Activated CD8-positive, alpha-beta T cell treated with anti-CD3 and anti-CD28 coated beads for 36 hours (primary cell): ENCODE measurements around the gene PLS3. TPM values are rescaled to one million over a fixed set of nuclear protein-coding genes. Genes with fewer than 3 reads are reported as not detected.

Source experiments
- ATAC-seq: fragments of 200-7000 bp; cut with Tn5 transposase; one replicate; pipeline ENCODE4 v1.10.0; 2021; ENCODE audit warnings: mild to moderate bottlenecking, moderate library complexity
- CTCF ChIA-PET: fragments of 350-600 bp; sonication (Branson Sonifier 250); formaldehyde crosslinking; loops from one replicate; lab custom pipeline; 2021; ENCODE audit warnings: antibody characterized with exemption; lab: Charles Lee
- POLR2A ChIA-PET: fragments of 350-600 bp; sonication (Branson Sonifier 250); formaldehyde crosslinking; loops from one replicate; lab custom pipeline; 2021; ENCODE audit warnings: antibody characterized with exemption; lab: Charles Lee
- DNase-seq: peaks from one replicate; pipeline ENCODE4 v3.0.0-alpha.2; 2020
- H3K27ac Mint-ChIP-seq: one replicate; pipeline ENCODE4 v1.8.0; 2021; ENCODE audit warnings: mild to moderate bottlenecking, mixed read lengths
- H3K27me3 Mint-ChIP-seq: one replicate; pipeline ENCODE4 v1.8.0; 2021; ENCODE audit warnings: mixed read lengths
- H3K36me3 Mint-ChIP-seq: one replicate; pipeline ENCODE4 v1.8.0; 2021; ENCODE audit warnings: low read depth, mixed read lengths
- H3K4me1 Mint-ChIP-seq: one replicate; pipeline ENCODE4 v1.8.0; 2021; ENCODE audit warnings: low read depth, mixed read lengths
- H3K4me3 Mint-ChIP-seq: one replicate; pipeline ENCODE4 v1.8.0; 2021; ENCODE audit warnings: mild to moderate bottlenecking, moderate library complexity, mixed read lengths
- H3K9me3 Mint-ChIP-seq: one replicate; pipeline ENCODE4 v1.8.0; 2021; ENCODE audit warnings: mixed read lengths
- intact Hi-C: fragments of 100-400 bp; cut with micrococcal nuclease; formaldehyde crosslinking; loops from one replicate; pipeline ENCODE4 v1.10.0; 2022
- total RNA-seq, 2 experiments: library from RNA; stranded (reverse); gene quantifications; one replicate each; pipeline ENCODE4 v1.2.3, GENCODE V29; 2021
- TF ChIP-seq, protein P1 (sequence below): fragments of 200-600 bp; IDR thresholded peaks from one replicate; pipeline ENCODE4 v1.8.0; 2022; ENCODE audit warnings: antibody characterized with exemption, mild to moderate bottlenecking

The PLS3 gene
- total RNA-seq, 2 experiments from 2014 or later, result 2.0 to 2.2 TPM

DNA sequence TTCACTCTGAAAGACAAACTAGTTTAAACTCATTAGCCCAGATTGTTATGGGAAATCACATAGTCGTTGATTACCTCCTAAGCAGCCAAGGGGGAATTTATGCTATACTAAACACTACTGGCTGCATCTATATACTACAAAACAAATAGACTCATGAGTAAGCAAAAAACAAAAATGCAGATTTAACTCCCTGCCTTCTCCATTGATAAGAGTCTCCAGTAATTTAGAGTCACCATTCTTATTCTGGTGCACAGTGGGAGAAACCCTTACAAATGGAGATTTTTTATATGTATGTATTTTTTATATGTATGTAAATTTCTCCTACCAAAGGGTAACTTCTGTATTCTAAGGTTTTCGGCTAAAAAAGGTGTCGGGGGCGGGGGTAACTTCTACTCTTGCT is 126.6 kb downstream of the PLS3 start:
- Mint-ChIP-seq H3K27me3 (no peaks in the 10 kb centered on the region), H3K9me3 (no peaks in the 10 kb centered on the region), H3K27ac (no peak overlapping the region), H3K4me3 (no peak overlapping the region), H3K4me1 (no peaks in the 10 kb centered on the region), H3K36me3 (no peaks in the 10 kb centered on the region)
- TF ChIP-seq, protein P1, sequence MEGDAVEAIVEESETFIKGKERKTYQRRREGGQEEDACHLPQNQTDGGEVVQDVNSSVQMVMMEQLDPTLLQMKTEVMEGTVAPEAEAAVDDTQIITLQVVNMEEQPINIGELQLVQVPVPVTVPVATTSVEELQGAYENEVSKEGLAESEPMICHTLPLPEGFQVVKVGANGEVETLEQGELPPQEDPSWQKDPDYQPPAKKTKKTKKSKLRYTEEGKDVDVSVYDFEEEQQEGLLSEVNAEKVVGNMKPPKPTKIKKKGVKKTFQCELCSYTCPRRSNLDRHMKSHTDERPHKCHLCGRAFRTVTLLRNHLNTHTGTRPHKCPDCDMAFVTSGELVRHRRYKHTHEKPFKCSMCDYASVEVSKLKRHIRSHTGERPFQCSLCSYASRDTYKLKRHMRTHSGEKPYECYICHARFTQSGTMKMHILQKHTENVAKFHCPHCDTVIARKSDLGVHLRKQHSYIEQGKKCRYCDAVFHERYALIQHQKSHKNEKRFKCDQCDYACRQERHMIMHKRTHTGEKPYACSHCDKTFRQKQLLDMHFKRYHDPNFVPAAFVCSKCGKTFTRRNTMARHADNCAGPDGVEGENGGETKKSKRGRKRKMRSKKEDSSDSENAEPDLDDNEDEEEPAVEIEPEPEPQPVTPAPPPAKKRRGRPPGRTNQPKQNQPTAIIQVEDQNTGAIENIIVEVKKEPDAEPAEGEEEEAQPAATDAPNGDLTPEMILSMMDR, result no peak
- DNase-seq, result no peak
- ChIA-PET POLR2A (no interaction called here), CTCF (no interaction called here)
- ATAC-seq, result no peak
- intact Hi-C loops, result no loop called here

DNA sequence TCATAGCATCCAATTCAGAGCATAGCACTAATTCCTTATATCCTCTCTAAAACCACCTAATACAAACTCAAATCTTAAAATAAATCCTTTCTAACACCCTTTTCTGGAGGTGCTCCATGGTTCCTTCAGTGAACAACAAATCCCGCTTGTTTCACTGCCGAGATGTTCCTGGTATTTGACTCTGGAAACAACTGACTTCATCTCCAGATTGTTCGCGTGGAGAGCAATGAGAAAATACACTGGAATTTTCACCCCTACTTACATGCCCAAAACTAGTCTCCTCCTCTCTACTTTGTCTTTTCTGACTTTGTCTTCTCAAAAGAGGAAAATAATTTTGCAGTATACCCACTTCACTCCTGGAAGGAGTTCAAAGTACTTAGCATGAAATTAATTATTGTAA is 129.0 kb downstream of the PLS3 start:
- Mint-ChIP-seq H3K36me3 (no peaks in the 10 kb centered on the region), H3K9me3 (no peaks in the 10 kb centered on the region), H3K4me1 (no peaks in the 10 kb centered on the region), H3K27ac (no peak overlapping the region), H3K27me3 (no peaks in the 10 kb centered on the region), H3K4me3 (no peak overlapping the region)
- no peak for ATAC-seq
- TF ChIP-seq, protein P1, result no peak
- intact Hi-C loops, result no loop called here
- ChIA-PET CTCF (interaction anchor here (1.3 to 1.8 kb wide), 2 partner anchors 40 to 110 kb away, joined by 3 to 9 read pairs; no protein-coding TSS in a partner anchor), POLR2A (no interaction called here)
- DNase-seq, result no peak

DNA sequence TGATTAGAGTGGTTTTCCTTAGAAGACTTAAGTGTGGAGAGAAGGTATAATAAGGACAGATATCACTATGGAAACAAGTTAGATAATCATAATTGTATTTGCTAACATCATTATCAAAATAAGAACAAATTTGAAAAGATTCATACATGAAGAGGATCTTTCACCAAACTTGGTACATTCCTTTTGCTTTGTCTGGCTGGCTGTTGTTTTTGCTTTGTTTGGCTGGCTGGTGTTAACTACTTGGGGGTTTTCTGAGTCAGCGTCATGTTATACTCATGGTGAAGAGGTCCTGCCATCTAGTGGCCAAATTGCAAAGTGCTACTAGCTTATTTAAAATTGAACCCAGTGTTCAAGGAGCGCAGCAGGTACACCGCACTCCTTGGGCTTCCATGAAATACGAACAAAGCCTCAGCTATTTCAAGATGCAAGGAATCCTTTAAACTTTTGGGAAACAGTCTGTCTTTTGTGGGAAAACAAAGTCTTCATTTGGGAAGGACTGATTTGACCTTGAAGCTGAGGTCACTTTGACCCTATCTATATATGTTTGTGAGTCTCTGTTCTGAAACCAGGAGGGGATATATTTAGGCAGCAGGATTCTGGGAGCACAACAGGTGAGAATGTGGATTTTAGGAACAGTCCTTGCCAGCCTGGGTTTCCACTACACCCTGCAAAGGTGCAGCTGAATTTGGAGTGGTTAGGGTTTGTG is 129.7 kb downstream of the PLS3 start:
- intact Hi-C loops, result no loop called here
- Mint-ChIP-seq H3K36me3 (no peaks in the 10 kb centered on the region), H3K27me3 (no peaks in the 10 kb centered on the region), H3K27ac (no peak overlapping the region), H3K4me1 (no peaks in the 10 kb centered on the region), H3K4me3 (no peak overlapping the region), H3K9me3 (no peaks in the 10 kb centered on the region)
- ATAC-seq (peak; percentile 67), DNase-seq (peak; percentile 65)
- CTCF ChIA-PET, result interaction anchor here (0.7 to 2.2 kb wide), 6 partner anchors 30 to 360 kb away, joined by 3 to 9 read pairs (median 5); no protein-coding TSS in a partner anchor
- TF ChIP-seq, protein P1, result peak; percentile 40
- POLR2A ChIA-PET, result no interaction called here

DNA sequence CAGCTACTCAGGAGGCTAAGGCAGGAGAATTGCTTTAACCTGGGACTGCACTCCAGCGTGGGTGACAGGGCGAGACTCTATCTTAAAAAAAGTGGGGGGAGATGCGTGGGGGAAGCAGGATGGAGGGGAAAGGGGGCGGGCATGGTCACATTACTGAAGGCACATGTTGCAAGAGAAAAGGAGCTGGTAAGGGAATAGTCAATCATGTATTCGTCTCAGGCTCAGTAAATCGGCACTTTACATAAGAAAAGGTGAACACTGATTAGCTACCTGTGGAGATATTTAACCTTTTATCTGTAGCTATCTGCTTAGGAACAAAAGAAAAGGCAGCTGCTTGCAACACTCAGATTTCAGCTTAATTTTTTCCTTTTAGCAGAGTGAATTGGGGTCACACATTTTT is 132.5 kb downstream of the PLS3 start:
- Mint-ChIP-seq H3K36me3 (no peaks in the 10 kb centered on the region), H3K4me3 (no peak overlapping the region), H3K9me3 (no peaks in the 10 kb centered on the region), H3K27me3 (no peaks in the 10 kb centered on the region), H3K27ac (no peak overlapping the region), H3K4me1 (no peaks in the 10 kb centered on the region)
- DNase-seq, result no peak
- no peak for ATAC-seq
- CTCF ChIA-PET, result no interaction called here
- POLR2A ChIA-PET, result no interaction called here
- TF ChIP-seq, protein P1, result no peak
- intact Hi-C loops, result no loop called here

DNA sequence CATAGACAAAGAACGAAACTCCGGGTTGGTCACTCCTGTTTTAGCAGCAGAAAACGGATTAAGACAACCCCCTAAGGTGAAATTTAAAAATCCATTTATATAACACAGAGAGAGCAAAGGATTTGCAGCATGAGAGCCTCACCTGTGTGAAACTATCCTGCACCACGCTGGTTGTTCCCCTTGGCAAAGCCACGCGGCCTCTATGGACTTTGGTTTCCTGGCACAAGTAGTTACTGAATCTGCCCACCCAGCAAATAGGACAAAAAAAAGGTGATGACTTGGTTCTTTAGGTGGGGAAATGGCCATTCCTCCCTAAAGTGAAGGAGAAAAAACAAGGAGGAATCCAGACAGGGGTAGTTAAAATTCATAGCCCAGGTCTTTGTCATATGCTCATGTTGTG is 133.1 kb downstream of the PLS3 start:
- no peak overlapping the region for H3K27ac Mint-ChIP-seq
- DNase-seq, result no peak
- intact Hi-C loops, result no loop called here
- TF ChIP-seq, protein P1, result no peak
- H3K4me3 Mint-ChIP-seq, result no peak overlapping the region
- no peaks in the 10 kb centered on the region for H3K36me3 Mint-ChIP-seq
- H3K4me1 Mint-ChIP-seq, result no peaks in the 10 kb centered on the region
- no peaks in the 10 kb centered on the region for H3K27me3 Mint-ChIP-seq
- POLR2A ChIA-PET, result no interaction called here
- no peak for ATAC-seq
- H3K9me3 Mint-ChIP-seq, result no peaks in the 10 kb centered on the region
- CTCF ChIA-PET, result no interaction called here
